MG63 (cell line): Measurements from ENCODE around the gene EID2B. TPM values are rescaled to one million over a fixed set of nuclear protein-coding genes. Genes with fewer than 3 reads are reported as not detected.

Experiments
- DNase-seq: peaks from one replicate; pipeline ENCODE4 v3.0.0-alpha.2; 2020
- H3K27me3 ChIP-seq: fragments of 250-450 bp; sonication (Bioruptor Pico); 2 replicates; pipeline ENCODE4 v1.5.1; 2020; ENCODE audit warnings: mild to moderate bottlenecking, moderate library complexity
- H3K36me3 ChIP-seq: fragments of 250-450 bp; sonication (Bioruptor Pico); 2 replicates; pipeline ENCODE4 v1.5.1; 2020; ENCODE audit warnings: mild to moderate bottlenecking, moderate library complexity
- H3K4me3 ChIP-seq: fragments of 250-450 bp; sonication (Bioruptor Pico); 2 replicates; pipeline ENCODE4 v1.5.1; 2020; ENCODE audit warnings: mild to moderate bottlenecking, moderate library complexity
- H3K9me3 ChIP-seq: fragments of 250-450 bp; sonication (Bioruptor Pico); 2 replicates; pipeline ENCODE4 v1.5.1; 2020; ENCODE audit warnings: mild to moderate bottlenecking, moderate library complexity
- total RNA-seq: library from RNA; depleted of rRNA; stranded (reverse); fragments of >200 nt; shearing (Covaris generic); gene quantifications from 2 replicates; pipeline ENCODE4 v1.2.3, GENCODE V29; 2014; ENCODE audit warnings: low replicate concordance; rRNA removed

Gene EID2B
- total RNA-seq, 1 experiment from 2014 or later, result 5.5 TPM

DNA sequence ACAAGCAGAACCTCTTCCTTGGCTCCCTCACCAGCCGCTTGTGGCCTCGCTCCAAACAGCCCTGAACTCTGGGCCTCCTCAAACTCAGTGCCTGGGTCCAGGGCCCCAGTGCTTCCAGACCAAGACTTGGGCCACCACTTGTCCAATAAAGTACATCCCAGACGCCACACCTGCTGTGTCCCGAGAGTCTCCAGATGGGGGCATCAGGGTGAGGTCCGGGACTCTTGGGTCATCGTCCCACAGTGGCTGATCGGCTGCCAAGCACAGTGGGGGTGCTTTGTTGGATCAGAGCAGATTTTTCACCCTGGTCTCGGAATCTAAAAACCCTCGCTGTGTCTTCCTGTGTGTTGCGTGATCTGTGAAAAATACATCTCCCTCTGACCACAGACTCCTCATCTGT, 42.9 kb downstream of the EID2B start:
- Histone ChIP-seq H3K27me3 (no peaks in the 10 kb centered on the region), H3K4me3 (no peak overlapping the region), H3K9me3 (no peaks in the 10 kb centered on the region), H3K36me3 (peaks cover 56% of the 10 kb centered on the region)
- DNase-seq, result no peak

GRCh38 chr19:39483141-39483540, 49.5 kb downstream of the EID2B start:
- no peak for DNase-seq
- H3K4me3 ChIP-seq, result no peak overlapping the region
- H3K36me3 ChIP-seq, result peaks cover 64% of the 10 kb centered on the region
- H3K27me3 ChIP-seq, result no peaks in the 10 kb centered on the region
- no peaks in the 10 kb centered on the region for H3K9me3 ChIP-seq

DNA sequence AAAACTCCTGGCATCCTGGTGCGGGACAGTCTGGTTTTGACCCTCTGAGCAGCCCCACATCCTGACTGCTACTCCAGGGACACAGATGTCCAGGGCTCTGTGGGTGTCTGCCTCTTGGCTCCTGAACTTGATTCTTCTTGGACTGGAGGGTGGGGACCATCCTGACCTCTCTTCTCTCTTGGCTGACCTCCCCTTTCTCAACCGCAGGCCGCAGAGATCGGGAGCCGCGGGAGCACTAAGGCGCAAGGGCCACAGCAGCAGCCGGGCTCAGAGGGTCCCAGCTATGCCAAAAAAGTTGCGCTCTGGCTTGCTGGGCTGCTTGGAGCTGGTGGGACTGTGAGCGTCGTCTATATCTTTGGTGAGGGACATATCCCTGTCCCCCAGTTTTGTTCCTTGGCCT, 51.0 kb downstream of the EID2B start:
- Histone ChIP-seq H3K27me3 (no peaks in the 10 kb centered on the region), H3K9me3 (no peaks in the 10 kb centered on the region), H3K4me3 (peak overlapping the region; percentile 100), H3K36me3 (peaks cover 54% of the 10 kb centered on the region)
- no peak for DNase-seq

DNA sequence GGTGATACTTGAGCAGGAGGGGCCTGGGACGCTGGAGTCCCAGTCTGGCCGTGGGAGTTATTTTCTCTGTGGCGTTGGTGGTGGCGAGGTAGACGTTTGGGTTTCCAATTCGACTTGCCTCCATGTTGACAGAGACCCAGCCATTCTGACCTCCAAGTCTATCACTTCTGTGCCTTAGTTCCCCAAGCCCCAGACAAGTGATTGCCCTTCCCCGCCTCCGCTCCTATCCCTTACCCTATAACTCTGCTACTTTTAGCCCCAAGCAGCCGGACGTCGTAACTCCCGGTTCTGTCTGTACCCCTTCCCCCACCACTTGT, 51.5 kb downstream of the EID2B start:
- Histone ChIP-seq H3K36me3 (peaks cover 54% of the 10 kb centered on the region), H3K4me3 (peak overlapping the region; percentile 100), H3K9me3 (no peaks in the 10 kb centered on the region), H3K27me3 (no peaks in the 10 kb centered on the region)
- peak; percentile 10 for DNase-seq

Other genes starting within 250 kb of the EID2B start
- gene IFNL1, start 236.4 kb downstream of the EID2B start, total RNA-seq, result not detected in 2 replicates
- gene LRFN1, start 212.0 kb downstream of the EID2B start, total RNA-seq, result 0.07 and 0.23 TPM in 2 replicates
- gene GMFG, start 196.8 kb downstream of the EID2B start, total RNA-seq, result not detected in 2 replicates
- gene SAMD4B, start 190.4 kb downstream of the EID2B start, total RNA-seq, result 27.5 and 37.0 TPM in 2 replicates
- 62.0 and 62.4 TPM in 2 replicates for gene PAF1, start 141.7 kb downstream of the EID2B start, total RNA-seq
- gene MED29, start 141.5 kb downstream of the EID2B start, total RNA-seq, result 18.1 and 26.5 TPM in 2 replicates
- 0.66 and 1.4 TPM in 2 replicates for gene ZFP36, start 126.0 kb downstream of the EID2B start, total RNA-seq
- gene PLEKHG2, start 120.2 kb downstream of the EID2B start, total RNA-seq, result 3.0 and 12.4 TPM in 2 replicates
- gene RPS16, start 96.9 kb downstream of the EID2B start, total RNA-seq, result 95.9 and 97.8 TPM in 2 replicates
- 55.9 and 102 TPM in 2 replicates for gene SUPT5H, start 87.3 kb downstream of the EID2B start, total RNA-seq
- 166 and 218 TPM in 2 replicates for gene TIMM50, start 52.0 kb downstream of the EID2B start, total RNA-seq
- 1.7 and 5.6 TPM in 2 replicates for gene DLL3, start 33.9 kb downstream of the EID2B start, total RNA-seq
- gene SELENOV, start 17.7 kb downstream of the EID2B start, total RNA-seq, result not detected in 2 replicates
- gene EID2, start 7.3 kb upstream of the EID2B start, total RNA-seq, result 15.3 and 17.5 TPM in 2 replicates
- not detected in 2 replicates for gene LGALS13, start 69.7 kb upstream of the EID2B start, total RNA-seq
- gene LGALS16, start 123.1 kb upstream of the EID2B start, total RNA-seq, result not detected in 2 replicates
- not detected in 2 replicates for gene LGALS14, start 171.6 kb upstream of the EID2B start, total RNA-seq
- gene CLC, start 205.2 kb upstream of the EID2B start, total RNA-seq, result not detected in 2 replicates
- gene LEUTX, start 246.0 kb upstream of the EID2B start, total RNA-seq, result not detected in 2 replicates